Adipocyte (in vitro differentiated cells): ENCODE measurements around the gene ASCC3.
A peak's percentile ranks its signal among the peaks of the same experiment; 100 is the strongest.
"Not testable (repeated sequence)": the region's sequence is repeated elsewhere in the genome, so short reads cannot be mapped to it uniquely, and the experiment has no call there.

ENCODE experiments used
- DNase-seq: peaks from one replicate; pipeline ENCODE4 v3.0.0-alpha.2; 2015; ENCODE audit warnings: low read depth
- H3K27me3 ChIP-seq: replicated peaks from 2 replicates; pipeline ENCODE4 v1.7.0; 2013; ENCODE audit warnings: mild to moderate bottlenecking, low read length, moderate library complexity; ENCODE audit not compliant: control insufficient read depth, insufficient read depth
- H3K36me3 ChIP-seq: 2 replicates; pipeline ENCODE4 v1.7.0; 2013; ENCODE audit warnings: low read length, mild to moderate bottlenecking, moderate library complexity; ENCODE audit not compliant: control insufficient read depth, insufficient read depth, severe bottlenecking
- H3K4me1 ChIP-seq: 2 replicates; pipeline ENCODE4 v1.7.0; 2013; ENCODE audit warnings: mild to moderate bottlenecking, low read length, moderate library complexity; ENCODE audit not compliant: control insufficient read depth, insufficient read depth
- H3K4me3 ChIP-seq: 2 replicates; pipeline ENCODE4 v1.7.0; 2013; ENCODE audit warnings: mild to moderate bottlenecking, low read length, moderate library complexity
- H3K9ac ChIP-seq: 2 replicates; pipeline ENCODE4 v1.7.0; 2013; ENCODE audit warnings: mild to moderate bottlenecking, low read length, moderate library complexity
- H3K9me3 ChIP-seq: 2 replicates; pipeline ENCODE4 v1.7.0; 2013; ENCODE audit warnings: mild to moderate bottlenecking, low read length, moderate library complexity; ENCODE audit not compliant: control insufficient read depth

ASCC3 gene

GRCh38 chr6:100657678-100658330 is 223.3 kb downstream of the ASCC3 start:
- no peak overlapping the region for H3K9ac ChIP-seq
- peaks cover 4% of the 10 kb centered on the region for H3K4me1 ChIP-seq
- no peak overlapping the region for H3K4me3 ChIP-seq
- peaks cover 14% of the 10 kb centered on the region for H3K36me3 ChIP-seq
- no peaks in the 10 kb centered on the region for H3K9me3 ChIP-seq
- H3K27me3 ChIP-seq = no peaks in the 10 kb centered on the region
- DNase-seq = peak; percentile 48

- H3K4me1 ChIP-seq, H3K4me3 ChIP-seq, H3K9ac ChIP-seq, DNase-seq, H3K9me3 ChIP-seq, H3K27me3 ChIP-seq: not testable (repeated sequence)
- peaks cover 76% of the 10 kb centered on the region for H3K36me3 ChIP-seq
Observed at GRCh38 chr6:100641147-100641546, 240.0 kb downstream of the ASCC3 start.

DNA sequence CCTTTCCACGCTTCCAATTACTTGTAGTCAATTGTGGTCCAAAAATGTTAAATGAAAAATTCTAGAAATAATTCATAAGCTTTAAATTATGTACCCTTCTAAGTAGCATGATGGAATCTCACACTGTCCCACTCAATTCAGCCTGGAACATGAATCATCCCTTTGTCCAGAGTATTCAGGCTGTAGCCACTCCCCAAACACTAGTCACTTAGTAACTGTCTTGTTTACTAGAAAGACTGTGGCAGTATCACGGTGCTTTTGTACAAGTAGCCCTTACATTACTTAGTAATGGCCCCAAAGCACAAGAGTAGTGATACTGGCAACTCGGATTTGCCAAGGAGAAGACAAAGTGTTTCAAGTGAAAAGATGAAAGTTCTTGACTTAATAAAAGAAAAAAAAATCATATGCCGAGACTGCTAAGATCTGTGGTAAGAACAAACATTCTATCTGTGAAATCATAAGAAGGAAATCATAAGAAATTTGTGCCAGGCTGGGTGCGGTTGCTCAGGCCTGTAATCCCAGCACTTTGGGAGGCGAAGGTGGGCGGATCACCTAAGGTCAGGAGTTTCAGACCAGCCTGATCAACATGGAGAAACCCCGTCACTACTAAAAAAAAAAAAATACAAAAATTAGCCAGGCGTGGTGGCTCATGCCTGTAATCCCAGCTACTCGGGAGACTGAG is 247.9 kb downstream of the ASCC3 start:
- no peaks in the 10 kb centered on the region for H3K9me3 ChIP-seq
- no peak overlapping the region for H3K4me3 ChIP-seq
- H3K27me3 ChIP-seq = no peaks in the 10 kb centered on the region
- H3K36me3 ChIP-seq = peaks cover 45% of the 10 kb centered on the region
- peak; percentile 75 for DNase-seq
- H3K9ac ChIP-seq = no peak overlapping the region
- H3K4me1 ChIP-seq = peaks cover 6% of the 10 kb centered on the region

DNA sequence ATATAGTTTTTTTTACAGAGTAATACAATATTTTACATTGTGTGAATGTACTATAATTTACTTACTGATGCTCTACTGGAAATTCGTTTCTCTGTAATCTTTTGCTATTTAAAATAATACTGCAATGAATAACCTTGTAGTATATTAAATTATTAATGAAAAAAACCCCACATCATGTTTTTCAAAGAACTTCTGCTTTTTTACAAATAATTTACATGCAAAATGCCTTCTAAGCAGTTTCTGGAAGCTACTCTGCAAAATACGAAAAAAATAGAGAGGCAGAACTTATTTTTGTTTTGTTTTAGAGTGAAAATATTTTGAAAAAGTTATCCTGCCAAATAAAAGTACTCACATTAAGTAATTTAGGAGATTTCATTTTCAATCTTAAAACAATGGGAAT is 250.6 kb downstream of the ASCC3 start:
- H3K27me3 ChIP-seq = no peaks in the 10 kb centered on the region
- no peak overlapping the region for H3K4me3 ChIP-seq
- H3K4me1 ChIP-seq = peaks cover 6% of the 10 kb centered on the region
- no peak overlapping the region for H3K9ac ChIP-seq
- no peaks in the 10 kb centered on the region for H3K9me3 ChIP-seq
- H3K36me3 ChIP-seq = peaks cover 42% of the 10 kb centered on the region
- no peak for DNase-seq

DNA sequence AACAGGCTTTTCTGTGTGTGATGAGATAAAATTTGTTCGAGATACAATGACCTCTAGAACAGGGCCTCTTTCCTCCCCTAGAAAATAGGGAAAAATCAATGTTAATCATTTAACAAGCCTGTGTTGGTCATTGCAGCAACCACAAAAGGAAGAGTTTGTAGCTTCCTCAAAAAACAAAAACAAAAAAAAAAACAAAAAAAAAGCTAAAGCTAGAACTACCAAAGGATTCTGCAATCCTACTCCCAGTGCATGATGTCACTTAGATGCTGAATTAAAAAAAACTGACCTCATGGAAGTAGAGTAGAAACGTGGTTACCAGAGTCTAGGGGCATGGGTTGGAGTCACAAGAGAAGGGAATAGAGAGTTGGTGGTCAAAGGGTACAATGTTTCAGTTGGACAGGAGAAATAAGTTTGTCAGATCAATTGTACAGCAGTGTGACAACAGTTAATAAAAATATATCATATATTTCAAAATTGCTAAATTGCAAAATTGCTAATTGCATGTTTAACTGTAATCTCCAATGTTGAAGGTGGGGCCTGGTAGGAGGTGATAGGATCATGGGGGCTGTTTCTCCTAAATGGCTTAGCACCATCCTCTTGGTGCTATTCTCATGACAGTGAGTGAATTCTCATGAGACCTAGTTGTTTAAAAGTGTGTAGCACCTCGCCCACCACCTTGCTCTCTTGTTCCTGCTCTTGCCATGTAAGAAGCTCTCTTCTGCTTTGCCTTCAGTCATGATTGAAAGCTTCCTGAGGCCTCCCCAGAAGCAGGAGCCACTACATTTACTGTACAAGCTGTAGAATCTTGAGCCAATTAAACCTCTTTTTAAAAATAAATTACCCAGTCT is 253.0 kb downstream of the ASCC3 start:
- Histone ChIP-seq H3K36me3 (peaks cover 47% of the 10 kb centered on the region), H3K4me3 (no peak overlapping the region), H3K27me3 (no peaks in the 10 kb centered on the region), H3K9ac (no peak overlapping the region), H3K9me3 (no peaks in the 10 kb centered on the region), H3K4me1 (peaks cover 8% of the 10 kb centered on the region)
- no peak for DNase-seq

DNA sequence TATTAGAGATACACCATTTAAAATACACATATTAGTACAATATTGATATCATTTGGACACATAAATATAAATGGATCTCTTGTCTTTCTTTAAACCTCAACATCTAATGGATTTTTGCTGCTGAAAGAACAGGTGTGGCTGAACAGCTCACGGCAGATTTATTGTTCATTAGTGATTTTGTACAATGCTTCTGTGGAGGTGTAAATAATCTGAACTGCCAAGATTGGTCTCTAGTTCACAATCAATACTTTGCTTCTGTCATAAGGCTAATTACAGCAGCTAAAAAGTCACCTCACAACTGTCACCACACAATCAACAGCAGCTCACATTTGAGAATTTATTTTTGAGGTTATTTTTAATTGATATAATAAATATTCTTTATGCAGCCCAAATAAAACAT is 254.4 kb downstream of the ASCC3 start:
- peaks cover 5% of the 10 kb centered on the region for H3K4me1 ChIP-seq
- H3K36me3 ChIP-seq = peaks cover 47% of the 10 kb centered on the region
- no peaks in the 10 kb centered on the region for H3K27me3 ChIP-seq
- no peak overlapping the region for H3K4me3 ChIP-seq
- no peaks in the 10 kb centered on the region for H3K9me3 ChIP-seq
- H3K9ac ChIP-seq = no peak overlapping the region
- DNase-seq = no peak

GRCh38 chr6:100622907-100623692 is 258.0 kb downstream of the ASCC3 start:
- Histone ChIP-seq H3K4me3 (no peak overlapping the region), H3K9me3 (no peaks in the 10 kb centered on the region), H3K9ac (no peak overlapping the region), H3K36me3 (peaks cover 60% of the 10 kb centered on the region), H3K27me3 (no peaks in the 10 kb centered on the region), H3K4me1 (peaks cover 10% of the 10 kb centered on the region)
- peak; percentile 78 for DNase-seq

GRCh38 chr6:100620085-100620840 is 260.9 kb downstream of the ASCC3 start:
- H3K36me3 ChIP-seq = peaks cover 46% of the 10 kb centered on the region
- no peak overlapping the region for H3K9ac ChIP-seq
- H3K4me1 ChIP-seq = peaks cover 12% of the 10 kb centered on the region
- H3K27me3 ChIP-seq = no peaks in the 10 kb centered on the region
- H3K4me3 ChIP-seq = no peak overlapping the region
- no peaks in the 10 kb centered on the region for H3K9me3 ChIP-seq
- peak; percentile 31 for DNase-seq

DNA sequence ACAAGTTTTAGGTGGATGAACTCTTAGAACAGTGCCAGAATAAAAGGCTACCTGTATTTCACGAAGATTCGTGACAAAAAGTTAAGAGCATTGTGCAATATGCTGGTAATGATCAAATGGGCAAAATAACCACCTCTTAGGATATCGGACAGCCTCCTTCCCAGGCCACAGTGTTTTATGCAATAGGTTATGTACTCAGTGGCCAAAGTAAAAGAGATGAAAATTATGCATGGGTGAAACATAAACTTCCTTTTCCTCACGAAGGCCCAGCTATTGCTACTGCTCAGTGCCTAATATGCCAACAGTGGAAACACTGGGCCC is 262.8 kb downstream of the ASCC3 start:
- no peak for DNase-seq
- Histone ChIP-seq H3K9me3 (no peaks in the 10 kb centered on the region), H3K9ac (no peak overlapping the region), H3K4me1 (peaks cover 8% of the 10 kb centered on the region), H3K36me3 (peaks cover 35% of the 10 kb centered on the region), H3K4me3 (no peak overlapping the region), H3K27me3 (no peaks in the 10 kb centered on the region)

- Histone ChIP-seq H3K9me3 (no peaks in the 10 kb centered on the region), H3K4me1 (peaks cover 7% of the 10 kb centered on the region), H3K9ac (no peak overlapping the region), H3K36me3 (peaks cover 35% of the 10 kb centered on the region), H3K27me3 (no peaks in the 10 kb centered on the region), H3K4me3 (no peak overlapping the region)
- DNase-seq = peak; percentile 15
Observed at GRCh38 chr6:100617633-100618350, 263.3 kb downstream of the ASCC3 start.
